IgD-negative memory B cell (primary cell): ENCODE results near the gene CAPN2. TPM values are rescaled to one million over a fixed set of nuclear protein-coding genes. Genes with fewer than 3 reads are reported as not detected.
A peak's percentile ranks its signal among the peaks of the same experiment; 100 is the strongest.
"Not testable (repeated sequence)": the region's sequence is repeated elsewhere in the genome, so short reads cannot be mapped to it uniquely, and the experiment has no call there.

Source experiments
- H3K27ac Mint-ChIP-seq, 3 donors: one replicate each; pipeline ENCODE4 v1.8.0; 2020 to 2022; ENCODE audit warnings: mild to moderate bottlenecking in 3 of 3, mixed read lengths in 3 of 3, moderate library complexity in 1 of 3
- H3K27me3 Mint-ChIP-seq: one replicate; pipeline ENCODE4 v1.8.0; 2021; ENCODE audit warnings: mixed read lengths
- H3K36me3 Mint-ChIP-seq: one replicate; pipeline ENCODE4 v1.8.0; 2020; ENCODE audit warnings: mild to moderate bottlenecking, mixed read lengths
- H3K4me1 Mint-ChIP-seq, 3 donors: one replicate each; pipeline ENCODE4 v1.8.0; 2020 to 2022; ENCODE audit warnings: mixed read lengths in 3 of 3, mild to moderate bottlenecking in 1 of 3
- H3K4me3 Mint-ChIP-seq, 4 donors: one replicate each; pipeline ENCODE4 v1.8.0; 2020 to 2022; ENCODE audit warnings: mild to moderate bottlenecking in 4 of 4, mixed read lengths in 4 of 4, moderate library complexity in 3 of 4
- H3K9me3 Mint-ChIP-seq, 3 donors: one replicate each; pipeline ENCODE4 v1.8.0; 2020 to 2021; ENCODE audit warnings: mixed read lengths in 3 of 3, mild to moderate bottlenecking in 1 of 3
- polyA plus RNA-seq: library from polyadenylated mRNA; unstranded; fragments of 300-500 nt; fragmentation: Illumina TruSeq; gene quantifications from one replicate; pipeline ENCODE4 v1.2.3, GENCODE V29; 2021

CAPN2 gene
- polyA plus RNA-seq, 1 donor from 2014 or later, result 140 TPM

DNA sequence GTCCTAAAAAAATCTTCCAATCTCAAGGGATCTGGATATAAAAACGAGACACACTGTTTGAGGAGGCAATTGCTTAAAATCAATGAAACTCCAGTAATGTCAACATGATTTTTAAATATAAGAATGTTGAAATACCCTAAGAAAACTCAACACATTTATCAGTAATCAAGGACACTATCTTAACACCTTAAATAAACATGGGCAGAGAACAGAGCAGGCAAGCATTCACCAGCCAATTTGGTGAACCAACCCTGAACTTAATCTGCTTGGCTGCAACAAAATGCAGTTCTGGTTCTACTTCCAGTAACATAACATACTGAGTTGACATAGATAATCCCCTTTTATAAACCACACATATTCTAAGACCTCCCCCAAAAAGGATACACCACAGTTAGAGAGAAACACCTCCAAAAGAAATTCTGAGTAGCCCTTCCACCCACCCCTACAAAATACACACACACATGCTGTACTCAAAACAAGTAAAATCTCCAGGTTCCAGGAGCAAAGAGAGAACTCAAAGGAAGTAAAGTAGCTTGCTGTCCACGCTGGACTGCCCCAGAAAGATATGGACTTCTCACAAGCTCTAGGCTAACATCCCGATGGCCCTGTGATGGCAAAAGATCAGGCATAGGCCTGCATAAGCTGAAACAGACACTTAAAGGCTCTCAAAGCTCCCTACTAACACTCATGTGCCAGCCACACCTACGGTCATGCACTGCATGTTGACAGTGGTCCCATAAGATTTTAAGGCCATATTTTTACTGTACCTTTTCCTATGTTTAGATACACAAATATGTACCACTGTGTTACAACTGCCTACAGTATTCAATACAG, 102.9 kb downstream of the CAPN2 start:
- Mint-ChIP-seq H3K27ac (peak overlapping the region in 1 of 3 donors; percentile 21), H3K4me1 (peaks cover 18 to 24% (median 24%) of the 10 kb centered on the region in 3 donors), H3K27me3 (no peaks in the 10 kb centered on the region), H3K4me3 (no peak overlapping the region), H3K36me3 (peaks cover 14% of the 10 kb centered on the region), H3K9me3 (no peaks in the 10 kb centered on the region)

GRCh38 chr1:223815865-223816264, 103.5 kb downstream of the CAPN2 start:
- Mint-ChIP-seq H3K4me1 (peaks cover 24 to 25% (median 24%) of the 10 kb centered on the region in 3 donors), H3K36me3 (peaks cover 14% of the 10 kb centered on the region), H3K9me3 (no peaks in the 10 kb centered on the region), H3K27ac (peak overlapping the region in 1 of 3 donors; percentile 72), H3K4me3 (no peak overlapping the region), H3K27me3 (no peaks in the 10 kb centered on the region)

DNA sequence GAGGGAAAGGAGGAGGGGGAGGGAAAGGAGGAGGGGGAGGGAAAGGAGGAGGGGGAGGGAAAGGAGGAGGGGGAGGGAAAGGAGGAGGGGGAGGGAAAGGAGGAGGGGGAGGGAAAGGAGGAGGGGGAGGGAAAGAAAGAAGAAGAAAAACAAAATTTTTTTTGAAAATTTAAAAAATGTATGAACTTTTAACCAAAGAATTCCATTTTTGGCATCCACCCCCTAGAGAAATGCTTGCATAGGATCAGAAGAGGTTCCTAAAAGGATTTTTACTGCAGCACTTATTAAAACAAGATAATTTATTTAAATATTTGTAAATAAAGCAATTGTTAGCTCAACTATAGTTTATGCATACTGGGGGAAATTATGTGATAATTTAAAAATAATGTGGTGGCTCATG, 104.9 kb downstream of the CAPN2 start:
- not testable (repeated sequence) for H3K27me3 Mint-ChIP-seq, H3K4me3 Mint-ChIP-seq, H3K27ac Mint-ChIP-seq, H3K9me3 Mint-ChIP-seq
- Mint-ChIP-seq H3K4me1 (peaks cover 23 to 29% (median 27%) of the 10 kb centered on the region in 3 donors), H3K36me3 (peaks cover 11% of the 10 kb centered on the region)

DNA sequence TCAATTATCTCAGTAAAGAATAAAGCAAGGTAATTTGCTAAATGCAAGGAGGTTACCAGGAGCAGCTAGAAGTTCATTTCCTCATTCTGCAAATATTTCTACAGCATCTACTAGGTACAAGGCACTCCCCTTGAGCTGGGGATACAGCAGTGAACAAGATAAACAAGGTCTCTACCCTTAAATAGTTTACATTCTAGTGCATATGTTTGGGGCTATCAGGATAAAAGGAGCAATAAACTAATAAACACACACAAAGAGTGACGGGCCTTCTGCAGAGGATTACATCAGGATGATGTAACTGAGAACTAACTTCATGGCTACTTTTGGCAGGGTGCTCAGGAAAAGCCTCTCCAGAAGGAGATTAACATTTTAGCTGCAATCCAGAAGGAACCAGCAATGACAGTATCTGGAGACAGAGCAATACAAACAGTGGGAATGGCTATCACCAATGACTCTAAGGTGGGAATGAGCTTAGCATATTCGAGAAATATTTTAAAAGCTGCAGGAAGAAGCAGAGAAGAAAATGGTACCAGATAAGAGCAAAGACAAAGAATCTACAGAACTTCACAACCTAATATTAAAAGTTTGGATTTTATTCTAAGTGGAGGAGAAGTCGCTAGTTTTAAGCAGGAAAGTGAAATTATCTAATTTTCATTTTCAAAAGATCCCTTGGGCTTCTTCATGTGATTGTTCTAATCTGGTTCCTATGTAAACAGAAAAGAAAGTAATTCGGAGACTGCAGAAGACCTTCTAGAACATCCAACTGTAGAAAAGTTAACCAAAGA, 107.6 kb downstream of the CAPN2 start:
- Mint-ChIP-seq H3K36me3 (peaks cover 4% of the 10 kb centered on the region), H3K27ac (peak overlapping the region in 2 of 3 donors; percentile 24), H3K9me3 (no peaks in the 10 kb centered on the region), H3K27me3 (no peaks in the 10 kb centered on the region), H3K4me1 (peaks cover 37 to 44% (median 38%) of the 10 kb centered on the region in 3 donors), H3K4me3 (peak overlapping the region in 1 of 4 donors; percentile 24)

DNA sequence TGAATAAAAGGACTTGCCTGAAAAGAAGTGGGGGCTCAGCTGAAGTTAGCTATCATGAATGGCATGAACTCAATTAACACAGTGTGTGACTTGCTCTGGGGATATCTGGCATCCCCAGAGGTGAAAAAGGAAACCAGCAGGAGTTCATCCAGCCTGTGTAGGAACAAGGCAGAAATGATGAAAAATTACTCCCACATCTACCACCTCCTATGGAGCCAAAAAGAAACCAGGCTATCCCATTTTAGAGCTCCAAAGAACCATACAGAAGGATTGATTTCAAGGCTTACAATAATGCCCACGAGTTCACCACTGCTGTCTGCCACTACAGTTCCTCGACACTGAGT, 108.1 kb downstream of the CAPN2 start:
- H3K27me3 Mint-ChIP-seq, result no peaks in the 10 kb centered on the region

DNA sequence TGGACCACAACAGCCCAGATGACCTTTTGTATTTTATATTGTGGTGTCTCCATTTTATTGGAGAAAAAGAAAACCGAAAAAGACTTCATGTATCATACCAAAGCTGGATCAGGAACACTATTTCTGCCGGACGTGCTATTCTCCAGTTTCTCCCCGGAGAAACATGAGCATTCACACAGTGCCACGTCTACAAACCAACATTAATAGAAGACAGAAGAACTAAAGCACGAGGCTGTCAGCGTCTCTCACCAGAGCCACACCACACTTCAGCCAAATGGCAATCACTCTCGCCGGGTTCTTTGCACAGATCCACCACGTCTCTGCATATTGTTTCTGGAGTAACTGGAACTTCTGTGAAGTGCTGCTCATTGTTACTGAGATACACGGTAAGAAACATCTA, 108.6 kb downstream of the CAPN2 start:
- Mint-ChIP-seq H3K4me1 (peaks cover 43 to 55% (median 43%) of the 10 kb centered on the region in 3 donors), H3K36me3 (peaks cover 4% of the 10 kb centered on the region), H3K27me3 (no peaks in the 10 kb centered on the region), H3K4me3 (peak overlapping the region in 1 of 4 donors; percentile 24), H3K9me3 (no peaks in the 10 kb centered on the region), H3K27ac (no peak overlapping the region)

More for the DNA sequence above, 108.1 kb downstream of the CAPN2 start:
- Mint-ChIP-seq H3K36me3 (peaks cover 4% of the 10 kb centered on the region), H3K27ac (peak overlapping the region in 1 of 3 donors; percentile 24), H3K9me3 (no peaks in the 10 kb centered on the region), H3K4me1 (peaks cover 40 to 50% (median 41%) of the 10 kb centered on the region in 3 donors), H3K4me3 (peak overlapping the region in 1 of 4 donors; percentile 24)

- Mint-ChIP-seq H3K36me3 (peaks cover 4% of the 10 kb centered on the region), H3K27me3 (no peaks in the 10 kb centered on the region), H3K9me3 (no peaks in the 10 kb centered on the region), H3K4me3 (no peak overlapping the region), H3K4me1 (peaks cover 54 to 67% (median 55%) of the 10 kb centered on the region in 3 donors), H3K27ac (no peak overlapping the region)
Observed at GRCh38 chr1:223824287-223824686, 111.9 kb downstream of the CAPN2 start.

DNA sequence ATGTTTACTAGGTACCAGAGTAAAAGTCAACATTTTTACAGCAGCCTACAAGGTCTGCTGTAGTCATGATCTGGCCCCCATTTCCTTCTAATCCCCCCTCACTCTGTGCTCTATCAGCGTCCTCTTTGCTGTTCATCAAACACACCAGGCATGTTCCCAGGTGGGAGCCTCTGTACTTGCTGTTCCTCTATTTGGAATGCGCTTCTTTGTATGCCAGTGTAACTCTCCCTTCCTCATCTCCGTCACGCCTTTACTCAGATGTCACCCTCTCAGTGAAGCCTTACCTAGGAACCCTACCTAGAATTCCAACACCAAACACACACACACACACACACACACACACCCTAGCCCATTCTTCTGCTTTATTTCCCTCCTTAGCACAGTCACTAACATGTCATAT, 112.4 kb downstream of the CAPN2 start:
- H3K9me3 Mint-ChIP-seq, result no peaks in the 10 kb centered on the region
- H3K4me1 Mint-ChIP-seq, result peaks cover 57 to 69% (median 57%) of the 10 kb centered on the region in 3 donors
- peaks cover 3% of the 10 kb centered on the region for H3K36me3 Mint-ChIP-seq
- no peaks in the 10 kb centered on the region for H3K27me3 Mint-ChIP-seq
- H3K27ac Mint-ChIP-seq, result no peak overlapping the region
- no peak overlapping the region for H3K4me3 Mint-ChIP-seq

Other genes with a start within 250 kb of the CAPN2 start
- gene CAPN8, start 46.8 kb upstream of the CAPN2 start, polyA plus RNA-seq, result not detected
- gene TP53BP2, start 133.4 kb downstream of the CAPN2 start, polyA plus RNA-seq, result 15.2 TPM